A549 (cell line): ENCODE data around the gene KCTD5. TPM values are rescaled to one million over a fixed set of nuclear protein-coding genes. Genes with fewer than 3 reads are reported as not detected.
A peak's percentile ranks its signal among the peaks of the same experiment; 100 is the strongest.

Experiments used
- ATAC-seq, 2 experiments: fragments of 200-7000 bp in 1 of 2; fragments of >200 bp in 1 of 2; cut with Nextera tagmentation in 1 of 2; cut with Tn5 transposase in 1 of 2; 3 replicates each; pipeline versions ENCODE4 v1.8.0 to v1.9.1; 2018 to 2020; ENCODE audit warnings: mild to moderate bottlenecking in 1 of 2, moderate library complexity in 1 of 2
- CTCF ChIA-PET: fragments of 300-600 bp; sonication (Branson Sonifier 250); formaldehyde crosslinking; extraction: SDS; loops from one replicate; lab custom pipeline; 2021; ENCODE audit warnings: antibody characterized with exemption, inconsistent platforms; lab: Yijun Ruan, JAX
- POLR2A ChIA-PET: fragments of 350-600 bp; formaldehyde crosslinking; extraction: SDS; loops from one replicate; lab custom pipeline; 2021; ENCODE audit warnings: antibody characterized with exemption, inconsistent platforms; lab: Yijun Ruan, JAX
- DNase-seq, 2 experiments: peaks; one replicate each; pipeline versions ENCODE4 v3.0.0 to v3.0.0-alpha.2; 2011 to 2016; ENCODE audit warnings: low read depth in 1 of 2, low spot score in 1 of 2
- FAIRE-seq: peaks from 2 replicates; lab custom pipeline; 2011; peaks lifted over from hg19 to GRCh38; lab: Jason Lieb, UNC
- H3K27ac ChIP-seq, 2 experiments: fragments of >200 bp; sonication (Bioruptor Twin); formaldehyde crosslinking; 3 replicates each; pipeline ENCODE4 v1.5.1; 2016 to 2017
- H3K4me1 ChIP-seq: fragments of >200 bp; sonication (Bioruptor Twin); formaldehyde crosslinking; 3 replicates; pipeline ENCODE4 v1.6.1; 2016
- H3K4me2 ChIP-seq: fragments of >200 bp; sonication (Bioruptor Twin); formaldehyde crosslinking; 3 replicates; pipeline ENCODE4 v1.6.1; 2016
- H3K4me3 ChIP-seq: fragments of >200 bp; sonication (Bioruptor Twin); formaldehyde crosslinking; 3 replicates; pipeline ENCODE4 v1.5.1; 2016
- H3K9me3 ChIP-seq: fragments of >200 bp; sonication (Bioruptor Twin); formaldehyde crosslinking; 3 replicates; pipeline ENCODE4 v1.6.1; 2016
- ATOH8 ChIP-seq: fragments of 250-450 bp; sonication (Bioruptor Pico); IDR thresholded peaks from 2 replicates; pipeline ENCODE4 v1.5.0; 2020; ENCODE audit warnings: low read depth, mild to moderate bottlenecking, moderate library complexity
- CBX8 ChIP-seq: fragments of 200-600 bp; sonication (generic); IDR thresholded peaks from 2 replicates; pipeline ENCODE4 v1.6.1; 2016
- CHD2 ChIP-seq: fragments of 150-350 bp; IDR thresholded peaks from 2 replicates; pipeline ENCODE4 v1.6.1; 2014; ENCODE audit warnings: low read length; ENCODE audit not compliant: partially characterized antibody
- CHD4 ChIP-seq: fragments of 200-600 bp; sonication (generic); IDR thresholded peaks from 2 replicates; pipeline ENCODE4 v1.6.1; 2016; ENCODE audit warnings: antibody characterized with exemption, mild to moderate bottlenecking, borderline replicate concordance
- EHMT2 ChIP-seq: fragments of 200-600 bp; sonication (generic); IDR thresholded peaks from 2 replicates; pipeline ENCODE4 v1.6.1; 2016; ENCODE audit warnings: antibody characterized with exemption, low read depth, mild to moderate bottlenecking, moderate library complexity
- EP300 ChIP-seq, 2 experiments: fragments of >200 bp; sonication (Bioruptor Twin); formaldehyde crosslinking; IDR thresholded peaks; 2 replicates in 1 of 2; 3 replicates in 1 of 2; pipeline ENCODE4 v1.6.1; 2016 to 2017
- FOSB ChIP-seq: fragments of 250-450 bp; sonication (Bioruptor Pico); IDR thresholded peaks from 2 replicates; pipeline ENCODE4 v1.5.0; 2020; ENCODE audit warnings: mild to moderate bottlenecking, moderate library complexity
- GATA3 ChIP-seq: IDR thresholded peaks from 2 replicates; pipeline ENCODE4 v1.6.1; 2012; ENCODE audit warnings: borderline replicate concordance
- HES2 ChIP-seq: fragments of >200 bp; sonication (Bioruptor Twin); formaldehyde crosslinking; IDR thresholded peaks from 2 replicates; pipeline ENCODE4 v1.6.1; 2016
- HEYL ChIP-seq: fragments of 250-450 bp; sonication (Bioruptor Pico); IDR thresholded peaks from 2 replicates; pipeline ENCODE4 v1.8.0; 2021; ENCODE audit warnings: mild to moderate bottlenecking, moderate library complexity
- HMGXB4 ChIP-seq: fragments of 250-450 bp; sonication (Bioruptor Pico); IDR thresholded peaks from 2 replicates; pipeline ENCODE4 v1.5.0; 2021; ENCODE audit warnings: mild to moderate bottlenecking, moderate library complexity, borderline replicate concordance
- HOXA7 ChIP-seq: fragments of 250-450 bp; sonication (Bioruptor Pico); IDR thresholded peaks from 2 replicates; pipeline ENCODE4 v1.5.0; 2020; ENCODE audit warnings: mild to moderate bottlenecking, moderate library complexity
- KDM1A ChIP-seq: fragments of 200-600 bp; sonication (generic); IDR thresholded peaks from 2 replicates; pipeline ENCODE4 v1.6.1; 2016; ENCODE audit warnings: low read depth, mild to moderate bottlenecking
- KDM5A ChIP-seq: fragments of 200-600 bp; sonication (generic); IDR thresholded peaks from 2 replicates; pipeline ENCODE4 v1.6.1; 2016; ENCODE audit warnings: antibody characterized with exemption, mild to moderate bottlenecking
- MAFK ChIP-seq: fragments of 450-650 bp; IDR thresholded peaks from 2 replicates; pipeline ENCODE4 v1.6.1; 2014; ENCODE audit not compliant: partially characterized antibody
- MAZ ChIP-seq: fragments of 150-350 bp; IDR thresholded peaks from 2 replicates; pipeline ENCODE4 v1.6.1; 2014; ENCODE audit warnings: antibody characterized with exemption, low read depth, low read length, borderline replicate concordance
- MYC ChIP-seq: IDR thresholded peaks from 2 replicates; pipeline ENCODE4 v1.6.1; 2012; ENCODE audit warnings: mild to moderate bottlenecking, inconsistent platforms, low read length, improper control_type of control experiment, borderline replicate concordance
- POLR2AphosphoS2 ChIP-seq: conservative IDR thresholded peaks from 2 replicates; pipeline ENCODE4 v1.6.1; 2012; ENCODE audit warnings: low read length, improper control_type of control experiment, inconsistent platforms
- RARB ChIP-seq: fragments of 250-450 bp; sonication (Bioruptor Pico); IDR thresholded peaks from 2 replicates; pipeline ENCODE4 v1.8.0; 2021; ENCODE audit warnings: mild to moderate bottlenecking, moderate library complexity
- ZFP36 ChIP-seq: fragments of 450-650 bp; IDR thresholded peaks from 2 replicates; pipeline ENCODE4 v1.6.1; 2014; ENCODE audit warnings: borderline replicate concordance; ENCODE audit not compliant: partially characterized antibody
- ZNF302 ChIP-seq: fragments of 250-450 bp; sonication (Bioruptor Pico); IDR thresholded peaks from 2 replicates; pipeline ENCODE4 v1.9.0; 2021; ENCODE audit warnings: inconsistent platforms, mild to moderate bottlenecking, moderate library complexity
- WGBS: methylation state at CpG from one replicate; pipeline ENCODE4 v1.1.6; 2017; ENCODE audit errors: missing lambda C conversion rate; 5-methylcytosine and 5-hydroxymethylcytosine counted together
- polyA plus RNA-seq, 4 experiments: library from polyadenylated mRNA; depleted of rRNA in 3 of 4; stranded (reverse); fragments of >200 nt; fragmentation: RNase III in 1 of 4; extraction: RNeasy Plus Mini Kit Qiagen cat#74134 plus additional on column Dnase treatment in 1 of 4; gene quantifications; 2 replicates in 3 of 4; 3 replicates in 1 of 4; pipeline ENCODE4 v1.2.3, GENCODE V29; 2011 to 2017
- TF ChIP-seq, protein P1 (sequence below): fragments of 450-650 bp; IDR thresholded peaks from 2 replicates; pipeline ENCODE4 v1.6.1; 2014; ENCODE audit warnings: antibody characterized with exemption
- TF ChIP-seq, protein P2 (sequence below): fragments of 150-350 bp; IDR thresholded peaks from 2 replicates; pipeline ENCODE4 v1.6.1; 2014; ENCODE audit warnings: low read depth, mild to moderate bottlenecking, low read length

KCTD5 gene
- polyA plus RNA-seq, 2 of the 4 experiments (the other 2 are of a cell fraction) = 22.8 to 26.1 TPM

DNA sequence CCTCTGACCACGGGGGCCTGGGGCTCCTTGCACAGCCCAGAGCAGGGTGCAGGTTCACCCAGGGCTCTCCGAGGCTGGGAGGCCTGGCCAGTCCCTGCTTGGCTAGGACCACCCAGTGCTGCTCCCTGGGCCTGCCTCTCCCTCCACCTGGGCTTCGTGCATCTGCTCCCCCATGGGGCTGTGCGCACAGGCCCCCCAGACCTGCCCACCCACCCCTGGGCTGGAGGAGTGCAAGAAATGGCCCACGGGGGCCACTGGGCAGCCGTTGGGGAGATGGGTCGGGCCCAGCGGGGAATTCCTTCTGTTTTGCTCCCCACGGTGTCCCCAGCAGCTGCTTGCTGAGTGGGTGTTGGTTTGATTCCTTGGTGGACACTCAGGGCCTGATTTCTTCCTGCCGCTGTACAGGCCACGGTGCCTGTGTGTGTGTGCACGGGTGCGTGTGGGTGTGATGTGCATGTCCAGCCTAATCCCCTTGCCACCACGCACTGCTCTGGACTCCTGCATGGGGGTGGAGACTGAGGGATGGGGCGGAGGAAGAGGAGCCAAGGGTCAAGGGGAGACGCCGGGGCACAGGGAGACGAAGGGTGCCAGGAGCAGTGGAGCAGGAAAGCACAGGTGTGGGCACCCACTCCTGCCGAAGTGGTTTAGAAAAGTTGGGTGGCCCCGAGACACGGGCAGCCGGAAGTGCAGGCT lies 29.2 kb downstream of the KCTD5 start:
- Histone ChIP-seq H3K27ac (no peak overlapping the region), H3K4me2 (no peak overlapping the region), H3K4me3 (no peak overlapping the region), H3K4me1 (no peaks in the 10 kb centered on the region), H3K9me3 (no peaks in the 10 kb centered on the region)
- DNase-seq = no peak
- FAIRE-seq = no peak
- TF ChIP-seq FOSB = no peak
- TF ChIP-seq GATA3 = no peak
- no peak for TF ChIP-seq RARB (CRISPR knock-in tag)
- no peak for TF ChIP-seq CHD2
- TF ChIP-seq MYC = no peak
- TF ChIP-seq KDM1A = no peak
- TF ChIP-seq KDM5A = no peak
- TF ChIP-seq, protein P1, sequence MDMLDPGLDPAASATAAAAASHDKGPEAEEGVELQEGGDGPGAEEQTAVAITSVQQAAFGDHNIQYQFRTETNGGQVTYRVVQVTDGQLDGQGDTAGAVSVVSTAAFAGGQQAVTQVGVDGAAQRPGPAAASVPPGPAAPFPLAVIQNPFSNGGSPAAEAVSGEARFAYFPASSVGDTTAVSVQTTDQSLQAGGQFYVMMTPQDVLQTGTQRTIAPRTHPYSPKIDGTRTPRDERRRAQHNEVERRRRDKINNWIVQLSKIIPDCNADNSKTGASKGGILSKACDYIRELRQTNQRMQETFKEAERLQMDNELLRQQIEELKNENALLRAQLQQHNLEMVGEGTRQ = no peak
- no peak for TF ChIP-seq EHMT2
- TF ChIP-seq, protein P2, sequence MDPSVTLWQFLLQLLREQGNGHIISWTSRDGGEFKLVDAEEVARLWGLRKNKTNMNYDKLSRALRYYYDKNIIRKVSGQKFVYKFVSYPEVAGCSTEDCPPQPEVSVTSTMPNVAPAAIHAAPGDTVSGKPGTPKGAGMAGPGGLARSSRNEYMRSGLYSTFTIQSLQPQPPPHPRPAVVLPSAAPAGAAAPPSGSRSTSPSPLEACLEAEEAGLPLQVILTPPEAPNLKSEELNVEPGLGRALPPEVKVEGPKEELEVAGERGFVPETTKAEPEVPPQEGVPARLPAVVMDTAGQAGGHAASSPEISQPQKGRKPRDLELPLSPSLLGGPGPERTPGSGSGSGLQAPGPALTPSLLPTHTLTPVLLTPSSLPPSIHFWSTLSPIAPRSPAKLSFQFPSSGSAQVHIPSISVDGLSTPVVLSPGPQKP = no peak
- TF ChIP-seq CHD4 = no peak
- TF ChIP-seq EP300 (IDR thresholded peaks at IDR 0.05) = no peak
- no peak for TF ChIP-seq HEYL (CRISPR knock-in tag)
- TF ChIP-seq HMGXB4 (CRISPR knock-in tag) = no peak
- TF ChIP-seq HES2 = no peak
- TF ChIP-seq MAFK = no peak
- TF ChIP-seq CBX8 = no peak
- WGBS = 85% methylated on average over 17 of the region's 22 CpGs
- ATAC-seq = peak in 1 of 2 experiments; percentile 7; a peak in 3 of 6 replicates
- CTCF ChIA-PET = no interaction called here
- POLR2A ChIA-PET = no interaction called here

DNA sequence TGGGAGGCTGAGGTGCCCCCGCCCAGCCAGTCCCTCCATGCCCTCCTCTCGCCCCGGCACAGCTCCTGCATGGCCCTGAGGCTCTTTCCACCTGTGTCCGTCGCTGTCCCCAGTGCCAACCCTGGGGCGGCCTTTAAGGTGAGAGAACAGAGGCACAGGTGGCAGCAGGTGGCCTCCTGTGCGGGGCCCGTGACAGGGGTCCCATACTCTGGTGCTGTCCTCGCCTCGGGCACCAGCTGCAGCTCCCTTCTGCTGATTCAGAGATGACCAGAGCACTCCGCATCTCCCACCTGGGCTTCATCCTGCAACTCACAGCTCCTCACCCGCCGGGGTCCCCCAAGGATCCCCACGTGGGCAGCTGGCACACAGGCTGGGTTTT lies 29.7 kb downstream of the KCTD5 start:
- 78% methylated on average over 13 of the region's 14 CpGs for WGBS
- H3K9me3 ChIP-seq = no peaks in the 10 kb centered on the region

More for the DNA sequence above, 29.7 kb downstream of the KCTD5 start:
- Histone ChIP-seq H3K27ac (no peak overlapping the region), H3K4me3 (no peak overlapping the region), H3K4me2 (no peak overlapping the region), H3K4me1 (no peaks in the 10 kb centered on the region)
- DNase-seq = no peak
- ATAC-seq = no peak
- TF ChIP-seq MAZ (no peak), ATOH8 (CRISPR knock-in tag) (no peak), HOXA7 (CRISPR knock-in tag) (no peak), EHMT2 (no peak), POLR2AphosphoS2 (no peak), ZNF302 (no peak), ZFP36 (no peak)
- no peak for FAIRE-seq
- ChIA-PET POLR2A (no interaction called here), CTCF (interaction anchor here (0.8 kb wide), 1 partner anchor 10 kb away, joined by 3 read pairs; no protein-coding TSS in a partner anchor)
